Uterus (tissue), 2 donors: ENCODE data around the gene OR5H15.
"Not testable (repeated sequence)": the region's sequence is repeated elsewhere in the genome, so short reads cannot be mapped to it uniquely, and the experiment has no call there.

Source experiments
- CTCF ChIP-seq, 4 experiments: fragments of 200-600 bp in 2 of 4; fragments of 450-650 bp in 2 of 4; sonication (generic) in 2 of 4; IDR thresholded peaks; one replicate each; pipeline ENCODE4 v1.5.1; 2016 to 2019; ENCODE audit warnings: antibody characterized with exemption in 4 of 4, mild to moderate bottlenecking in 2 of 4, moderate library complexity in 1 of 4
- POLR2A ChIP-seq, 2 donors: fragments of 450-650 bp; IDR thresholded peaks; one replicate each; pipeline ENCODE4 v1.6.1; 2016; ENCODE audit warnings: antibody characterized with exemption in 2 of 2, mild to moderate bottlenecking in 1 of 2, moderate library complexity in 1 of 2

DNA sequence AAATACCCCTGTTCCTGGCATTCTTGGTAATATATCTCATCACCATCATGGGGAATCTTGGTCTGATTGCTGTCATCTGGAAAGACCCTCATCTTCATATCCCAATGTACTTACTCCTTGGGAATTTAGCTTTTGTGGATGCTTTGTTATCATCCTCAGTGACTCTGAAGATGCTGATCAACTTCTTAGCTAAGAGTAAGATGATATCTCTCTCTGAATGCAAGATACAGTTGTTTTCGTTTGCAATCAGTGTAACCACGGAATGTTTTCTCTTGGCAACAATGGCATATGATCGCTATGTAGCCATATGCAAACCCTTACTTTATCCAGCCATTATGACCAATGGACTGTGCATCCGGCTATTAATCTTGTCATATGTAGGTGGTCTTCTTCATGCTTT is 17.0 kb upstream of the OR5H15 start:
- not testable (repeated sequence) for TF ChIP-seq CTCF, POLR2A (IDR thresholded peaks at IDR 0.05)
